AG09319 (cell line): ENCODE results near the gene USP25.

Experiments used
- DNase-seq: peaks from one replicate; pipeline ENCODE4 v3.0.0-alpha.2; 2010; ENCODE audit warnings: low read depth; ENCODE audit errors: extremely low read depth
- TF ChIP-seq, protein P1 (sequence below): IDR thresholded peaks from 2 replicates; pipeline ENCODE4 v1.5.1; 2011; ENCODE audit warnings: low read depth, mild to moderate bottlenecking, inconsistent platforms, low read length, moderate library complexity

USP25 gene

DNA sequence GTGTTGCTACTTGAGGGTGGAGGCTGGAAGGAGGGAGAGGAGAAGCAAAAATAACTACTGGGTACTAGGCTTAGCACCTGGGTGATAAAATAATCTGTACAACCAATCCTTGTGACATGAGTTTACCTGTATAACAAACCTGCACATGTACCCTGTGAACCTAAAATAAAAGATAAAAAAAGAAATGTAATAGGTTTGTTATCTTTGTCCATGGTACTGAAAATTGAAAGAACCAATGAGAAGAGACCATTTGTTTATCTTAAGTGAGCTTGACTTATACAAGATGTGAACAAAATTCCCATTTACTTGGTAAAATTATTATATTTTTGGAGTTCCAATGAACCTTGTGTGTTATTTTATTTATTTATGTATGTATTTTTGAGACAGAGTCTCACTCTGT is 11.1 kb upstream of the USP25 start:
- DNase-seq: no peak
- TF ChIP-seq, protein P1, sequence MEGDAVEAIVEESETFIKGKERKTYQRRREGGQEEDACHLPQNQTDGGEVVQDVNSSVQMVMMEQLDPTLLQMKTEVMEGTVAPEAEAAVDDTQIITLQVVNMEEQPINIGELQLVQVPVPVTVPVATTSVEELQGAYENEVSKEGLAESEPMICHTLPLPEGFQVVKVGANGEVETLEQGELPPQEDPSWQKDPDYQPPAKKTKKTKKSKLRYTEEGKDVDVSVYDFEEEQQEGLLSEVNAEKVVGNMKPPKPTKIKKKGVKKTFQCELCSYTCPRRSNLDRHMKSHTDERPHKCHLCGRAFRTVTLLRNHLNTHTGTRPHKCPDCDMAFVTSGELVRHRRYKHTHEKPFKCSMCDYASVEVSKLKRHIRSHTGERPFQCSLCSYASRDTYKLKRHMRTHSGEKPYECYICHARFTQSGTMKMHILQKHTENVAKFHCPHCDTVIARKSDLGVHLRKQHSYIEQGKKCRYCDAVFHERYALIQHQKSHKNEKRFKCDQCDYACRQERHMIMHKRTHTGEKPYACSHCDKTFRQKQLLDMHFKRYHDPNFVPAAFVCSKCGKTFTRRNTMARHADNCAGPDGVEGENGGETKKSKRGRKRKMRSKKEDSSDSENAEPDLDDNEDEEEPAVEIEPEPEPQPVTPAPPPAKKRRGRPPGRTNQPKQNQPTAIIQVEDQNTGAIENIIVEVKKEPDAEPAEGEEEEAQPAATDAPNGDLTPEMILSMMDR: no peak

DNA sequence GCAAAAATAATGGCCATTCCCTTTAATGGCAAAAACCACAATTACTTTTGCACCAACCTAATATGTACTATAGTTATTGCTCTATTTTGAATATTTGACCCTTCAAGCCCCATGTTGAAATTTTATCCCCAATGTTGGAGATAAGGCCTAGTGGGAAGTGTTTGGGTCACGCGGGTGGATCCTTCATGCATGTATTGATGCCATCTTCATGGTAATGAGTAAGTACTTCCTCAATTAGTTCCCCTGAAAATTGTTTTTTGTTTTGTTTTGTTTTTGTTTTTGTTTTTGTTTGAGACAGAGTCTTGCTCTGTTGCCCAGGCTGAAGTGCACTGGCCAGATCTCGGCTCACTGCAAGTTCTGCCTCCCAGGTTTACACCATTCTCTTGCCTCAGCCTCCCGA is 9.8 kb upstream of the USP25 start:
- TF ChIP-seq, protein P1: no peak
- DNase-seq: no peak

DNA sequence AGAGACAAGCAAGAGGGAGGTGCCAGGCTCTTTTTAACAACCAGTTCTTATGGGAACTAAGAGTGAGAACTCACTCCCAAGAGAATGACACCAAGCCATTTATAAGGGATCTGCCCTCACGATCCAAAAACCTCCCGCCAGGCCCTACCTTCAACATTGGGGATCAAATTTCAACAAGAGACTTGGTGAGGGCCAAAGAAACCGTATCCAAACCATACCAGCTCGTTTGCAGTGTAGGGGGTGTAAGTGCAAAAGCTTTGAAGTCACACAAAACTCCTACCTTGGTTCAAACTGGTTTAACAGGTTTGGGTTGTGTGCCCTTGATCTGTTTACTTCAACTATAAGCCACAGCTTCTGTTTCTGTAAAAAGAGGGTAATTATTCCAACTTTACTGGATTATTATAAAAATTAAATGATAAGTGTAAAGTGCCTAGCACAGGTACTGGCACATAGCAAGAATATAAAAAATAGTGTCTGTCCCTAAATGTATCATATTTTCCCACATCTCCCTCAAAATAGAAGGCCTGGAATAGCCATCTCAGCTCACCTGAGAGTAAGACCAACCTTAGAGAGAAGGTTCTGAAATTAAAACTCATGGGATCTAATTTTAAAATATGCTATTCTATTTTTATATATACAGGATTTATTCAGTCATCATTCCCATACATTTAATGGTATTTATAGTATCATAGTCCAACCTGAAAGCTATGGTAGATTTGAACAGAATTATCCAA is 7.0 kb upstream of the USP25 start:
- DNase-seq: no peak
- TF ChIP-seq, protein P1: no peak

DNA sequence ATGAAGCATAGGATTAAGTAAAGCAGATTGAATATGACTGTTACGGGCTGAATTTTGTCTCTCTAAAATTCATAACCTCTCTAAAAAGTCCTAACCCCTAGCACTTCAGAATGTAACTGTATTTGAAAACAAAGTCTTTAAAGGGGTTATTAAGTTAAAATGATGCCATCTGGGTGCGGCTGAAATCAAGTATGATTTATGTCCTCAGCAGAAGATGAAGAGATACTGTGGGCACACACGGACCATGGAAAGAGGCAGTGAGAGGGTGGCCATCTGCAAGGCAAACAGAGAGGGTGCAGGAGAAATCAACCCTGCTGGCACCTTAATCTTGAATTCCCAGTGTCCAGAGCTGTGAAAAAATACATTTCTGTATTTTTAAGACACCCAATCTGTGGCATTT is 3.8 kb upstream of the USP25 start:
- DNase-seq: no peak
- TF ChIP-seq, protein P1: no peak

DNA sequence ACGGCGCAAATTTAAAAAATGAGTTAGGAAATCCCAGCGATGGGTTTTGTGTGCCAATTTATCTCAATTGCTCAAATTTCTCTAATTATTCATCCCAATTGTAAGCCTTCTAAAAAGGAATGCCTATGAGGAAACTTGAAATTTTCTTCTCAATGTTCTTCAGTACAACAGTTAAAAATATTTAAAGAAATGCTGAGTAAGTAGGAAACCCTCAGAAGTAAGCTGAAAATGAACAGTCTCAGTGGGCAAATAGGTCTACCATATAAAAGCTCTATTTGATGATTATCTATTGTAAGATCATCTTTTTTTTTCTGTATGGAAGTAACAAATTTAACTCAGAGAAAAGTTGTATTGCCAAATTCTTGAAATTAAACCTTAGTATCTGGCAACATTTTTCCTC is 1.7 kb upstream of the USP25 start:
- TF ChIP-seq, protein P1: no peak
- no peak for DNase-seq

DNA sequence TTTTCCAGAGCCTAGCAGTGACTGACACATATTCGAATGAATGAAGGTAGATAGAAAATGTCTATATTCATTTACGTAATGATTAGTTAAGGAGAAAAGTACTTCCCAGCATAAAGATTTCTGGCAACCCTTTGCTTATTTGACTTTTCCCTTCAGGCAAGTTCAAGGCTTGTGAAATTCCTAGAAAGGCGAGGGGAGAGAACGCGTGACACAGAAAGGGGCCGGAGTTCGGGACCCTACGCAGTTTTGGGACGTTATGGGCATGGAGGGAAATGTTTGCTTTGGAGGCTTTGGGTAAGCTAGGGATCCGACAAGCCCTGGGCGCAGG is 472 bp upstream of the USP25 start:
- DNase-seq: no peak
- TF ChIP-seq, protein P1: no peak

DNA sequence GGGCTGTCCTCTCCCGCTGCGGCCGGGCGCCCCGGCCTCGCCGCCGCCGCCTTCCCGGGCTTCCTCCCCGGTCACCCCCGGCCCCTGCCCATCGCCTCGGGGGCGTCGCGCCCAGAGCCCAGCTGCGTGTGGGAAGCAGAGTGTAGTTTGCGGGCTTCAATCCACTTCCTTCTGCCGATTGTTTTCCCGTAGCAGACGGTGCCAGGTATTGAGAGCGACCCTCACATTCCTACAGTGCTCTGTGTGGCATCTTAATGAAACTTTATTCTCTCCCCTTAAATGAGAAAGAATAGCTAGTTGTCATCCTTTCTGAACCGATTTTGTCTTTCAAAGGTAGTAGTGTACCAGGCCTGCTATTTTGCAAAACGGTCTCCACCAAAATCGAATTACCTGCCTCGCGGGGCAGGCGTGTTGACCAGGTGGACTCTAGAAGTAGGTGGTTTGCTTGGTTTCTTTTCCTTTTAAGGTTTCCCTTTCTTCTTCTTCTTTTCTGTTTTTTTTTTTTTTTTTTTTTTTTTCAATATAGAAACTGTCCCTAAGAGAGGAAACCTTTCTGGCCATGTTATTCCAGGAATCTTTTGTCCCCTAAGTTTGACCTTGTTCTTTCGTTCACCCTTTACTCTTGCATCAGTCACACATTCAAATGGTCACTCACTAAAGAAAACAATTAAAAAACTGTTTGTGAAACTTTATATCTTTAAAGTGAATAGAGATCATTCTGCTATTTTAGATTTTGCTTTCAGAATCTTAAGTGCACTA is 881 bp downstream of the USP25 start:
- DNase-seq: no peak
- TF ChIP-seq, protein P1: no peak
